A549 (cell line): ENCODE results near the gene GDF7.

Experiments used
- CHD2 ChIP-seq: fragments of 150-350 bp; IDR thresholded peaks from 2 replicates; pipeline ENCODE4 v1.6.1; 2014; ENCODE audit warnings: low read length; ENCODE audit not compliant: partially characterized antibody
- EP300 ChIP-seq, 2 experiments: fragments of >200 bp; sonication (Bioruptor Twin); formaldehyde crosslinking; IDR thresholded peaks; 2 replicates in 1 of 2; 3 replicates in 1 of 2; pipeline ENCODE4 v1.6.1; 2016 to 2017
- MYC ChIP-seq: IDR thresholded peaks from 2 replicates; pipeline ENCODE4 v1.6.1; 2012; ENCODE audit warnings: mild to moderate bottlenecking, inconsistent platforms, low read length, improper control_type of control experiment, borderline replicate concordance
- POLR2A ChIP-seq: IDR thresholded peaks from 2 replicates; pipeline ENCODE4 v1.6.1; 2012; ENCODE audit warnings: mild to moderate bottlenecking, low read length
- RFX5 ChIP-seq: fragments of 450-650 bp; IDR thresholded peaks from 2 replicates; pipeline ENCODE4 v1.7.1; 2014; ENCODE audit warnings: antibody characterized with exemption, mild to moderate bottlenecking, moderate library complexity

DNA sequence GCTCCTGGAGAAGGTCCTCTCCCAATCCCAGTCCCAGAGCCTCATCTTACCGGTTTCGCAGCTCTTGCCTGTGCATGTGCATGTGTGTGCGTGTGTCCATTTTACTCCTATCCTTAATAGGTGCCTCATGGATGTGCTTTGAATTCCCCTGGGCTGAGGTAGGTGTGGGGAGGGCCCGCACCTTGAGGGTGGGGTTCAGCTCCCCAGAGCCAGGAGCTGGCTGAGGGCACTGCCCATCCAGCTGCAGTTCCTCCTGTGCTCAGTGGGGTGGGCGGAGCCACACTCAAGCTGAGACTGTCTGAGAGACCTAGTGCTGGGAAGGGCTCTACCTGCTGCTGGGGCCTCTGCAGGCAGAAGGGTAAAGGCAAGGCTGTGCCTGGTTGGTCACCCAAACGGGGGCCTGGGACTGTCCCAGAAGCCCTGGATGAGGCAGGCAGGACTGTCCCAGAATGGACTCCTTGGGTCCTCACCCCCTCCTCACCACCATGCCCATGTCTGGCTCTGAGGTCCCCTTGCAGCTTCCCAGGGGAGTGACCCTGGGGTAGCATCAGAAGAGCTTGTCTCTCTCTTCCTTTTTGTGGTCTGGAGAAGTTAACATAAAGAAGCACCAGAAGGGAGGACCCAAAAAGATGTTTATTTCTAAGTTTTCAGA lies 8.9 kb downstream of the GDF7 start:
- TF ChIP-seq POLR2A (no peak), EP300 (IDR thresholded peaks at IDR 0.05) (no peak), RFX5 (no peak), CHD2 (no peak), MYC (no peak)
